Measurements from ENCODE around the gene SCEL. TPM values are rescaled to one million over a fixed set of nuclear protein-coding genes. Genes with fewer than 3 reads are reported as not detected.

The SCEL gene
- total RNA-seq, 3 donors from 2014 or later, result not detected

- Mint-ChIP-seq H3K4me1 (ENCODE audit: low read depth) (peaks cover 13% of the 10 kb centered on the region), H3K4me3 (no peak overlapping the region), H3K36me3 (ENCODE audit: insufficient read depth) (no peaks in the 10 kb centered on the region), H3K27me3 (ENCODE audit: low read depth) (peaks cover 3% of the 10 kb centered on the region), H3K9me3 (no peaks in the 10 kb centered on the region)
- ATAC-seq, result no peak
- DNase-seq, result no peak
Observed at GRCh38 chr13:77563111-77563510, 27.6 kb downstream of the SCEL start.

- no peaks in the 10 kb centered on the region for H3K36me3 Mint-ChIP-seq (ENCODE audit: insufficient read depth)
- ATAC-seq (no peak), DNase-seq (no peak)
- H3K4me3 Mint-ChIP-seq, result no peak overlapping the region
- H3K9me3 Mint-ChIP-seq, result no peaks in the 10 kb centered on the region
- H3K4me1 Mint-ChIP-seq (ENCODE audit: low read depth), result no peaks in the 10 kb centered on the region
- H3K27me3 Mint-ChIP-seq (ENCODE audit: low read depth), result peaks cover 3% of the 10 kb centered on the region
Observed at GRCh38 chr13:77565635-77566034, 30.1 kb downstream of the SCEL start.

GRCh38 chr13:77571956-77572355 is 36.5 kb downstream of the SCEL start:
- H3K9me3 Mint-ChIP-seq, result no peaks in the 10 kb centered on the region
- H3K4me3 Mint-ChIP-seq, result no peak overlapping the region
- no peaks in the 10 kb centered on the region for H3K4me1 Mint-ChIP-seq (ENCODE audit: low read depth)
- DNase-seq (no peak), ATAC-seq (no peak)
- H3K27me3 Mint-ChIP-seq (ENCODE audit: low read depth), result peaks cover 11% of the 10 kb centered on the region
- no peaks in the 10 kb centered on the region for H3K36me3 Mint-ChIP-seq (ENCODE audit: insufficient read depth)

GRCh38 chr13:77574096-77574495 is 38.6 kb downstream of the SCEL start:
- DNase-seq (no peak), ATAC-seq (no peak)
- no peaks in the 10 kb centered on the region for H3K4me1 Mint-ChIP-seq (ENCODE audit: low read depth)
- no peak overlapping the region for H3K4me3 Mint-ChIP-seq
- peaks cover 22% of the 10 kb centered on the region for H3K27me3 Mint-ChIP-seq (ENCODE audit: low read depth)
- H3K36me3 Mint-ChIP-seq (ENCODE audit: insufficient read depth), result no peaks in the 10 kb centered on the region
- H3K9me3 Mint-ChIP-seq, result no peaks in the 10 kb centered on the region

GRCh38 chr13:77579959-77580358 is 44.5 kb downstream of the SCEL start:
- ATAC-seq, result no peak
- Mint-ChIP-seq H3K27me3 (ENCODE audit: low read depth) (peaks cover 23% of the 10 kb centered on the region), H3K4me1 (ENCODE audit: low read depth) (no peaks in the 10 kb centered on the region), H3K36me3 (ENCODE audit: insufficient read depth) (no peaks in the 10 kb centered on the region), H3K9me3 (no peaks in the 10 kb centered on the region), H3K4me3 (no peak overlapping the region)
- DNase-seq, result no peak

- Mint-ChIP-seq H3K36me3 (ENCODE audit: insufficient read depth) (no peaks in the 10 kb centered on the region), H3K27me3 (ENCODE audit: low read depth) (peaks cover 22% of the 10 kb centered on the region), H3K4me1 (ENCODE audit: low read depth) (no peaks in the 10 kb centered on the region), H3K4me3 (no peak overlapping the region), H3K9me3 (no peaks in the 10 kb centered on the region)
- no peak for ATAC-seq
- no peak for DNase-seq
Observed at GRCh38 chr13:77580748-77581147, 45.2 kb downstream of the SCEL start.

- Mint-ChIP-seq H3K27me3 (ENCODE audit: low read depth) (peaks cover 6% of the 10 kb centered on the region), H3K4me1 (ENCODE audit: low read depth) (no peaks in the 10 kb centered on the region), H3K36me3 (ENCODE audit: insufficient read depth) (no peaks in the 10 kb centered on the region), H3K4me3 (no peak overlapping the region), H3K9me3 (no peaks in the 10 kb centered on the region)
- DNase-seq, result no peak
- no peak for ATAC-seq
Observed at GRCh38 chr13:77583581-77583980, 48.1 kb downstream of the SCEL start.

- ATAC-seq, result no peak
- H3K27me3 Mint-ChIP-seq (ENCODE audit: low read depth), result peaks cover 4% of the 10 kb centered on the region
- H3K9me3 Mint-ChIP-seq, result no peaks in the 10 kb centered on the region
- H3K36me3 Mint-ChIP-seq (ENCODE audit: insufficient read depth), result no peaks in the 10 kb centered on the region
- H3K4me1 Mint-ChIP-seq (ENCODE audit: low read depth), result no peaks in the 10 kb centered on the region
- no peak overlapping the region for H3K4me3 Mint-ChIP-seq
- DNase-seq, result no peak
Observed at GRCh38 chr13:77584106-77584505, 48.6 kb downstream of the SCEL start.

GRCh38 chr13:77595166-77595810 is 59.8 kb downstream of the SCEL start:
- peaks cover 35% of the 10 kb centered on the region for H3K27me3 Mint-ChIP-seq (ENCODE audit: low read depth)
- H3K4me3 Mint-ChIP-seq, result no peak overlapping the region
- ATAC-seq, result no peak

GRCh38 chr13:77596777-77597176 is 61.3 kb downstream of the SCEL start:
- Mint-ChIP-seq H3K36me3 (ENCODE audit: insufficient read depth) (no peaks in the 10 kb centered on the region), H3K27me3 (ENCODE audit: low read depth) (peaks cover 30% of the 10 kb centered on the region), H3K4me3 (no peak overlapping the region), H3K9me3 (no peaks in the 10 kb centered on the region), H3K4me1 (ENCODE audit: low read depth) (no peaks in the 10 kb centered on the region)
- DNase-seq, result no peak
- no peak for ATAC-seq

More at GRCh38 chr13:77595166-77595810, 59.8 kb downstream of the SCEL start:
- Mint-ChIP-seq H3K4me1 (ENCODE audit: low read depth) (no peaks in the 10 kb centered on the region), H3K9me3 (no peaks in the 10 kb centered on the region), H3K36me3 (ENCODE audit: insufficient read depth) (no peaks in the 10 kb centered on the region)
- no peak for DNase-seq

- peaks cover 18% of the 10 kb centered on the region for H3K27me3 Mint-ChIP-seq (ENCODE audit: low read depth)
- no peaks in the 10 kb centered on the region for H3K4me1 Mint-ChIP-seq (ENCODE audit: low read depth)
- DNase-seq (no peak), ATAC-seq (no peak)
- no peak overlapping the region for H3K4me3 Mint-ChIP-seq
- H3K9me3 Mint-ChIP-seq, result no peaks in the 10 kb centered on the region
- no peaks in the 10 kb centered on the region for H3K36me3 Mint-ChIP-seq (ENCODE audit: insufficient read depth)
Observed at GRCh38 chr13:77599351-77599750, 63.8 kb downstream of the SCEL start.

GRCh38 chr13:77600701-77601100 is 65.2 kb downstream of the SCEL start:
- peaks cover 14% of the 10 kb centered on the region for H3K27me3 Mint-ChIP-seq (ENCODE audit: low read depth)
- H3K9me3 Mint-ChIP-seq, result no peaks in the 10 kb centered on the region
- no peak for DNase-seq
- H3K36me3 Mint-ChIP-seq (ENCODE audit: insufficient read depth), result no peaks in the 10 kb centered on the region
- no peak for ATAC-seq
- no peaks in the 10 kb centered on the region for H3K4me1 Mint-ChIP-seq (ENCODE audit: low read depth)
- no peak overlapping the region for H3K4me3 Mint-ChIP-seq

- peaks cover 2% of the 10 kb centered on the region for H3K27me3 Mint-ChIP-seq (ENCODE audit: low read depth)
- no peak overlapping the region for H3K4me3 Mint-ChIP-seq
- no peaks in the 10 kb centered on the region for H3K4me1 Mint-ChIP-seq (ENCODE audit: low read depth)
- DNase-seq, result no peak
- no peaks in the 10 kb centered on the region for H3K9me3 Mint-ChIP-seq
- no peak for ATAC-seq
- no peaks in the 10 kb centered on the region for H3K36me3 Mint-ChIP-seq (ENCODE audit: insufficient read depth)
Observed at GRCh38 chr13:77611068-77611467, 75.6 kb downstream of the SCEL start.

- H3K9me3 Mint-ChIP-seq, result no peaks in the 10 kb centered on the region
- H3K36me3 Mint-ChIP-seq (ENCODE audit: insufficient read depth), result no peaks in the 10 kb centered on the region
- H3K4me3 Mint-ChIP-seq, result no peak overlapping the region
- H3K27me3 Mint-ChIP-seq (ENCODE audit: low read depth), result peaks cover 7% of the 10 kb centered on the region
- H3K4me1 Mint-ChIP-seq (ENCODE audit: low read depth), result no peaks in the 10 kb centered on the region
- ATAC-seq, result no peak
- DNase-seq, result no peak
Observed at GRCh38 chr13:77616027-77616426, 80.5 kb downstream of the SCEL start.

- Mint-ChIP-seq H3K4me3 (no peak overlapping the region), H3K36me3 (ENCODE audit: insufficient read depth) (no peaks in the 10 kb centered on the region), H3K27me3 (ENCODE audit: low read depth) (peaks cover 6% of the 10 kb centered on the region), H3K4me1 (ENCODE audit: low read depth) (no peaks in the 10 kb centered on the region), H3K9me3 (no peaks in the 10 kb centered on the region)
- no peak for DNase-seq
- no peak for ATAC-seq
Observed at GRCh38 chr13:77619655-77620054, 84.1 kb downstream of the SCEL start.

- Mint-ChIP-seq H3K36me3 (ENCODE audit: insufficient read depth) (no peaks in the 10 kb centered on the region), H3K4me1 (ENCODE audit: low read depth) (no peaks in the 10 kb centered on the region), H3K27me3 (ENCODE audit: low read depth) (peaks cover 6% of the 10 kb centered on the region), H3K4me3 (no peak overlapping the region), H3K9me3 (no peaks in the 10 kb centered on the region)
- ATAC-seq (no peak), DNase-seq (no peak)
Observed at GRCh38 chr13:77620138-77620537, 84.6 kb downstream of the SCEL start.
